SHP77 (cell line): ENCODE measurements around the gene RCOR1.

Experiments used
- DNase-seq, 2 experiments: peaks; one replicate each; lab custom pipeline; 2025; lab: John Stamatoyannopoulos, UW

Gene RCOR1

DNA sequence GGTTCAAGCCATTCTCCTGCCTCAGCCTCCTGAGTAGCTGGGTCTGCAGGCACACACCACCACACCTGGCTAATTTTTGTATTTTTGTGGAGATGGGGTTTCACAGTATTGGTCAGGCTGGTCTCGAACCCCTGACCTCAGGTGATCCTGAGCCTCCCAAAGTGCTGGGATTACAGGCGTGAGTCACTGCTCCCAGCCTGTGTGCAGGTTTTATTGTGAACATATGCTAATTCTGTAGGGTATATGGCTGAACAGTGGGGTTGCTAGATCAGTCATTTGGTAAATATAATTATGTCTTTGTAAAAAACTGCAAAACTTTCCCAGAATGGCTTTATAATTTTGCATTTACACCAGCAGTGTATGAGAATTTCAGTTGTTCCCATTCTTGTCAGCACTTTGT, 85.9 kb downstream of the RCOR1 start:
- DNase-seq = no peak

GRCh38 chr14:102683399-102684297, 91.2 kb downstream of the RCOR1 start:
- no peak for DNase-seq

- DNase-seq = no peak
Measured at GRCh38 chr14:102684298-102684663, 91.8 kb downstream of the RCOR1 start.

GRCh38 chr14:102686196-102686801, 93.8 kb downstream of the RCOR1 start:
- no peak for DNase-seq

GRCh38 chr14:102688290-102688689, 95.8 kb downstream of the RCOR1 start:
- DNase-seq = no peak

DNA sequence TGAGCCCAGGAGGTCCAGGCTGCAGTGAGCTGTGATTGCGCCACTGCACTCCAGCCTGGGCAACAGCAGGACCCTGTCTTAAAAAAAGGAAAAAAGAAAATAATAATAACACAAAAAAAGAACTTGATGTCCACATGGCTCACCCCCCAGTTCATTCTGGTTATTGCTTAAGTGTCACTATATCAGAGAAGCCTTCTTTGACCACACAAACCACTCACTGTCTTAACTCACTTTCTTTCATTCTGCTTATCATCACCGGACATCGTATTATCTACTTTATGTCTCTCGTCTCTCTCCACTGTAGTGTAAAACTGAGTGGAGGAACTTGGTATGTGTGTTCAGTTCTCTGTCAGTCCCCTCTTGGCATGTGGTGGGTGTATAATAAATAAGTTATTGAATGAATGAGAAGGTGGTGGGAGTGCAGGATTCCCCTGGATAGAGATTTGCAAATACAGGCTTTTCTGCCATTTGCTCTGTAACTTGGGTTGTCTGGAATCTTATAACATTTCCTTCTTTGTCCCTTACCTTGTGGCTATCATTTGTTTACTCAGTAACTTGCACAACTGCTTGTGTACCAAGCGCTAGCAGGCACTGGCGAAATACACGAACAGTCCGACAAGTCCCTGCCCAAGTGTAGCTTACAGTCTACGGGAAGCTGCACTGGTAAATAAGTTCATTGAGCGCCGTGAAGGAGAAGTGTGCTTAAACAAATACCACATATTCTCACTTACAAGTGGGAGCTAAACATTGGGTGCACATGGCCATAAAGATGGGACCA, 98.2 kb downstream of the RCOR1 start:
- DNase-seq = no peak

DNA sequence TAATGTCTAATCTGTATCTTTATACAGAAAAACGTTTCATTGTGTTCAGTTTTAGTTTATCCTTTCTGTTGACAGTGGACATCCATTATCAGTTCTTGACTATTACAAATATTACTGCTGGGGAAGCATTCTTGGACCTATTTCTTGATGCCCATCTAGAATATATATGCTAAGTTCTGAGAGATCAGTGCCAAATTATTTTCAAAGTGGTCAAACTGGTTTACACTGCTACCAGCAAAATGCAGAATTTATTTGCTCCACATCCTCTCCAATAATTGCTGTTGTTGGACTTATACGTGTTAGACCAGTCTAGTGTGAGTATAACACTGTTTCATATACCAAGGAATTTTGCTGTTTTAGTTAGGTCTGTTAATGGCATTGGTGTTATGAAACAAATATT, 99.3 kb downstream of the RCOR1 start:
- no peak for DNase-seq

DNA sequence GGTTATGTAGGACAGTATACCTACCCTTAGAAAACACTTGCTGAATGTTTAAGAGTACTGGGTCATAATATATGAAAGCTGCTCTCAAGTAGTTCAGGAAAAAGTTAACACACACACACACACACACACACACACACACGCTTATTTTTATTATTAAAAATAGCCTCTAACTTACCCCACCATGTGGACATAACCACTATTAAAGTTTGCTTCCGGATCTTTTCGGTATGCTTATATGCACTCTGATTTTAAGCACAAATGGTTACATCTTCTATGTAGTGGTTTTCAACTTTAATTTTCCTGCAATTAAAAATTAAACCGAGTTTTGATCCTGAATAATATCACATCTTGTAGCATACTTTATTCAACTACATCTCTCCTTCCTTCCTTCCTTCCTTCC, 99.9 kb downstream of the RCOR1 start:
- no peak for DNase-seq

GRCh38 chr14:102693006-102693755, 100.7 kb downstream of the RCOR1 start:
- no peak for DNase-seq

GRCh38 chr14:102694530-102695166, 102.2 kb downstream of the RCOR1 start:
- DNase-seq = peak; percentile 46 to 59

GRCh38 chr14:102695167-102695555, 102.7 kb downstream of the RCOR1 start:
- DNase-seq = no peak

DNA sequence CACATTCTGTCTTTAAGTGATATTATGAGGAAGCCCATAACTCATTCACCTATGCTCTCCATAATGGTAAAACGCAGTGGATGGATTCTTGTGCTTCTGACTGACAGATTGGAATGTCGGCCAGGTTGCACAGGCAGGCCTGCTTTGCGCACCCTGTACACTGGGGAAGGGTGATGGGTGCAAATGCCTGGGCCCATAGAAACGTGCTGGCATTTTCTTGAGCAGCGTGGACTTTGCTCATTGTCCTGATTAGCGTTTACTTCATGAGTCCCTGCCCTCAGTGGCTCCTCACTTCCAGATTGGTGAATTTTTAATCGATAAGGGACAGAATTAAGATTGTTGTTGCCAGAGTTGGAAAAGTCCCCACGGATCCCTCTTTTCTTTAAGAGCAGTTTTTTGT, 103.9 kb downstream of the RCOR1 start:
- DNase-seq = no peak

DNA sequence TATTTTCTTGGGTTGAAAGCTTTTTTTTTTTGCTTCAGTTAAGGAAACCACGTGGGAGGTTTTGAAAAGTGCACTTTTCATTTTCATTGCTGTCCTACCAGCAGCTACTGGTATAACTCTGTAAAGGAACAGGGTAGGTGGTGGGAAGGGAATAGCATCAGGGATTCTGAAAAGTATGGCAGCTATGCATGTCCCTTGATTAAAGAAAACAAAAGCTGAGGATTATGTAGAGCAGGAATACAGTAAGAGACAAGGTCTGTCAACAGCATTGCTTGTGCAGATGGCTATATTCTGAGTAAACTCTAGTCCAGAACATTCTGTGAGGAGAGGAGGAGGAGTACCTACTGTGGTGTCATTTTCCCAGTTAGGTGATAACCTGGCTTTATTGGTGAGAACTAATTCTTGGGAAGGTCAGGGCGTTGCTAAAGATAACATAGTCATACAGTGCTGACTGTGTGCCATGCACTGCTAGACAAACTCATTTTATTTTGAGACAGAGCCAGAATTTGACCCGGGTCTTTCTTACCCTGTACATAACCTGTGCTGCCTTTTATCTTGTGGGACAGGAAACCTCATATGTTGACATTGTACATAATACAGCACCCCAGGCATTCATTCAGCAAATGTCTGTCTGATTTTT, 104.5 kb downstream of the RCOR1 start:
- DNase-seq = no peak

GRCh38 chr14:102697501-102697900, 105.1 kb downstream of the RCOR1 start:
- no peak for DNase-seq

GRCh38 chr14:102699416-102700110, 107.1 kb downstream of the RCOR1 start:
- DNase-seq = no peak

DNA sequence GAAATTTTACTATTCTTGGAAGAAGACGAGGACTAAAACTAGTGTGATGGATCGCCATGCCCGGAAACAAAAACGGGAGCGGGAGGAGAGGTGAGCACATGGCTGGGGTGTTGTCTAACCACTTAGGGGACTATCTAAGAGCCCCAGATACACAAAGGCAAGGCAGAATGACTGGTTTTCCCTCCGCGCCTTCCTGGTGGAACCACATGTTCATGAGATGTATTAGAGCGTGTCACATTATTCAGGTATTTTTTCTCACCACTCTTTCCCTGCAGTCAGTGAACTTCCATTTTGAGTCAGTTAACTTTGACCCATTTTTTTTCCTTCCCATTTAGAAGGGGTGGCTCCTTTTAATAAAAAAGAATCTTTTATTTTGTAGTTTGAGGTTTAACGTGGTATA, 116.0 kb downstream of the RCOR1 start:
- no peak for DNase-seq

DNA sequence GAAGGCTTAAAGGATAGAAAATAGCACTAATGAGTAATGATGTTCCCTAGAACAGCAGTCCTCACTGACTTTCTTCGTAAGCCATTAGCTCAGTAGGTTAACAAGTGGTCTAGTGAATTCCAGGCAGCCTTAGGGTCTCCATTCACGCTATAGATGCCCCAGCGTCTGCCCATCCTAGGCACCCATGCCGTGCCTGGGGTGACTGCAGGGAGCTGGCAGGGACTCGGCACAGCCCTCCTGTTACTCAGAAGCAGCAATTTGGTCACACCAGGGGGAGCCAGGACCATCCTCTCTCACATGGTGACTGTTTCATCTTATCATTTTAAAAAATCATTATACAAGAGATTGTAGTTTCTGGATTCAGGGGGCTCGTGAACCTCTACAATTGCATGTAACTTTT, 118.8 kb downstream of the RCOR1 start:
- DNase-seq = no peak

DNA sequence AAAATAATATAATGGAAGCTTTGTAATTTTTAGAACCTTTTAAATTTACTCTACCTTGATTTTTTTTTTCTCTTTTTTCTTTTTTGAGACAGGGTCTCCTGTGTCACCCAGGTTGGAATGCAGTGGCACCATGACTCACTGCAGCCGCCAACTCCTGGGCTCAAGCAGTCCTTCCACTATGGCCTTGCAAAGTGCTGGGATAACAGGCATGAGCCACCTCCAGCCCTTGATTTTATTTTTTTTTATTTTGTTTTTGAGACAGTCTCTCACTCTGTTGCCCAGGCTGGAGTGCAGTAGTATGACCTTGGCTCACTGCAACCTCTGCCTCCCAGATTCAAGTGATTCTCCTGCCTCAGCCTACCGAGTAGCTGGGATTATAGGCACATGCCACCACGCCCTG, 119.5 kb downstream of the RCOR1 start:
- no peak for DNase-seq

- no peak for DNase-seq
Measured at GRCh38 chr14:102717276-102717675, 124.8 kb downstream of the RCOR1 start.

- no peak for DNase-seq
Measured at GRCh38 chr14:102722646-102723045, 130.2 kb downstream of the RCOR1 start.

DNA sequence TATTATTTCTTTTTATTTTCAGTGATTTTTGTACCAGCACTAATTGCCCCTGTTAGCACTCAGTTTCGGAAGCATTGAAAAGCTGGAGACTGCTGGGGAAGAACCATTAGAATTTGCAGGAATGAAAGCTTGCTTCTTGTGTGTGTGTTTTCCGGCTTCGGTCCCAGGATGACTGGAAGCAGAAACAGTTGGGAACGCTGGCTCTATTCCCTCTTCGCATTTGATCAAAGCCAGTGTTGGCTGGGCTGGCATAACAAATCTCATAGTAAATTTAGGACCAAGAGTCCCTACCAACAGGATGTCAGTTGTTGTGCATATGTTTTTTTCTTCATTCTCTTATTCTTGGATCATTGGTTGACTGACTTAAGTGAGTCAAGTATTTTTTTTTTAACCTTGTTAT, 131.2 kb downstream of the RCOR1 start:
- DNase-seq = no peak
